ENCODE measurements around the gene ERC1. TPM values are rescaled to one million over a fixed set of nuclear protein-coding genes. Genes with fewer than 3 reads are reported as not detected.

The ERC1 gene
- total RNA-seq, 1 experiment from 2014 or later, result 31.5 TPM

DNA sequence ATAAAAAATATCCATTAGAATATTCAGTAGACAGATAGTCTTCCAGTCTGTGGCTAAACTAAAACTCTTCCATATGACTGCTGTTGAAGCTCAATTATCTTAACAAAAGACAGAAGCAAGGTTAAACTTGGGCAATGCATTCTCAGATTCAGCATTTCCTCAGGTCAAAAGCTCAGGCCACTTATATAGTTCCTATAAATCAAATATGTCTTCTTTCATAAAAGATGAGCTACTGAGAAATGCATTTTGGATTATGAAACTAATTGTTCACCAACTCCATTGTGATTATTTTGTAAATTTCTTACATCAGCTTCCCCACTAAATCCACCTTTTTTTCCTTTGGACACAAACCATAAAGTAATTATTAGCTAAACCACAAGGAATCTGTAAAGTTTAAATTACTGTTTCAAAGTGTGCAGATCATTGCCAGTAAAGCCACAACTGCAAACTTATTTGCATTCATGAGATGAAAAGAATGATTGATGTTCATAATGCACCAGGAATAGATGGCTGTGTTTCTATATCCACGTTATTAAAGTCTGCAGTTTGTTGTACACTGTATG is 379.0 kb downstream of the ERC1 start:
- Histone ChIP-seq H3K27me3 (no peaks in the 10 kb centered on the region), H3K4me1 (no peaks in the 10 kb centered on the region), H3K27ac (no peak overlapping the region), H3K36me3 (peaks cover 3% of the 10 kb centered on the region; the same call in 1 of the 2 replicates), H3K9me3 (replicated peaks) (0 out of 2 replicates have a peak, but pooled peaks cover 5% of the 10 kb centered on the region), H3K4me3 (no peak overlapping the region)
- DNase-seq, result no peak

DNA sequence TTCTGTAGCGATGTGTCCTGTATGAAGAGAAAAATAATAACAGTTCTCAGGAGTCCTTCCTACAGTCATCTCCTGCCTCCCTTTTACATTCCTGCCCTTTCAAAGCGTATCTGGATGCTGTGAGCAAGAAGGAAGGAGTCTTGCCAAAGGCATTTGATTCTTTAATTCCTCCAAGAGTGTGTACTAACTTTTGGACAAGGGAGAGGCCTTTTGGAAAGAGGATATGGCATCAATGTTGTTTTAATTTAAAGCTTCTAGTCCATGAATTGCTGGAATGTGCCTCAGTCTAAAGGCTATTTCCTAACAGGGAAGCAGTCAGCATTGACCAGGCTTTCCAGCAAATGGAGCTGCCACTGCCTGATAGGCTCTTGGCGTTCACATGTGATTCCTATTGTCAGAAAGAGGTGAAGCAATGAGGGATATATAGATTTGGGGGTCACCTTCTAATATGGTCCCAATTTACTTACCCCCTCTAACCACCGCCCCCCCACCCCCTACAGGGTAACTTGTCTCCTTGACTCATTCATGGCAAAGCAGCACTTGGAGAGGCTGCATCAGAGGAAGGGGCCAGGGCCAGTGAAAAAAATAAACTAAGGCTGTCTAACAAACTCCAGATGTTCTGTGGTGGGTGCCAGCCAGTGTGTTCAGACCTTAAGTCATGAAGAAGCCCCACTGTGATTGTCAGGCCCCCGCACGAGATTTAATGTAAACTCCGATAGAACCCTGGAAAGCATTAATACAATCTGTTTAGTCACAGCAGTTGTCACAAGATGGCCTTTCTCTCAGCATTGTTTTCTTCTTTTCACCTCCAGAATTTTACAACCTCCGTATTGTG is 383.1 kb downstream of the ERC1 start:
- H3K27ac ChIP-seq, result no peak overlapping the region
- peaks cover 3% of the 10 kb centered on the region; the same call in 1 of the 2 replicates for H3K36me3 ChIP-seq
- H3K4me1 ChIP-seq, result no peaks in the 10 kb centered on the region
- H3K9me3 ChIP-seq (replicated peaks), result no peaks in the 10 kb centered on the region; the same call in 1 of the 2 replicates
- no peak overlapping the region for H3K4me3 ChIP-seq
- no peak for DNase-seq
- no peaks in the 10 kb centered on the region for H3K27me3 ChIP-seq

DNA sequence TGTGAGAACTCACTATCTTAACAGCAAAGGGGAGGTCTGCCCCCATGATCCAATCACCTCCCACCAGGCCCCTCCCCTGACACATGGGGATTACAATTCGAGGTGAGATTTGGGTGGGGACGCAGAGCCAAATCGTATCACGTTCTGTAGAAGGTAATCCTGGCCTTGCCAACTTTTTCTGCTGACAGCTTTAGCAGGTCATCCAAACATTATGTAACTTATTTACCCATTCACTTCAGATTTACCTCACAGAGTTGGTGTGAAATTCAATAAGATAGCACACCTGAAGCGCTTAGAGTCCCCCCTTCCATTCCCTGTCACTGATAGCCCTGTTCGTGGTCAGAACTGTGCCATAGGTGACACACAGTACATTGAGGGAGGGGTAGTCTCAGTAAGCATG is 384.3 kb downstream of the ERC1 start:
- Histone ChIP-seq H3K27ac (no peak overlapping the region), H3K27me3 (no peaks in the 10 kb centered on the region), H3K36me3 (peaks cover 3% of the 10 kb centered on the region; the same call in 1 of the 2 replicates), H3K9me3 (replicated peaks) (no peaks in the 10 kb centered on the region; the same call in 1 of the 2 replicates), H3K4me1 (no peaks in the 10 kb centered on the region), H3K4me3 (no peak overlapping the region)
- no peak for DNase-seq

DNA sequence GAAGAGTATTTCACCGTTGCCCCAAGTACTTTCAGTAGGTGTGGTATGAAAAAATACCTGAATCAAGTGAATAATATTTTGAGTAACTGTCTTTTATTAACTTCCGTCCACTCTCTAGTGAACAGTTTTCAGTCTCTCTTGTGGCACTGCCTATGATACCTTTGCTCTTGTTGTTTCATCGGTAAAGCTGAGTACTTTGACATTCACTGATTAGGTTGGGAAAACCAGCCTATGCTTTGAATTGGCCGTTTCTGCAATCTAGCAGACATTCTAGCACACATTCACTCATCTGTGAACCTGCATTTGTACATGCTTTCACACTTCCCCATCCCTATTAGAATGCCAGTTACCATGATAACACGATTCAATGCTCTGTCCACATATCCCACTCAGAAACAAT is 386.1 kb downstream of the ERC1 start:
- peaks cover 3% of the 10 kb centered on the region; the same call in 1 of the 2 replicates for H3K36me3 ChIP-seq
- no peaks in the 10 kb centered on the region for H3K27me3 ChIP-seq
- no peaks in the 10 kb centered on the region; the same call in 1 of the 2 replicates for H3K9me3 ChIP-seq (replicated peaks)
- DNase-seq, result no peak
- H3K4me1 ChIP-seq, result no peaks in the 10 kb centered on the region
- no peak overlapping the region for H3K27ac ChIP-seq
- H3K4me3 ChIP-seq, result no peak overlapping the region

DNA sequence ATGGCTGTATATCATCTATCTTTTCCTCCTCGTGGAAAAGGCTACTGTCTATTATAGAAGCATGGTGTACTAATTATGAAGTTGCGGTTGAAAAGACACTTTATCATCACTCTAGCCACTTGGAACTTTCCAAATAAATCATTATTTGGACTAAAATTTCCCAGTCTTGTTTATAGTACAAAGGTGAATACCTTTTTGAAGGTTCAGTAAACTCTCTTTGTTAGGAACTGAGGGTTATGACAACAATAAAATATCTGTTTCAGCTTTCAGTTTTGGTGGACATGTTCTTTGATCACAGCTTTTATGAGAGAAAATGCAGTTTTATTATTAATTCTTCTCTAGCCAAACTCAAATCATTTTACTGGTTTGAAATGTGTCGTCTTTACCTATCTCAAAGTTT is 386.7 kb downstream of the ERC1 start:
- Histone ChIP-seq H3K36me3 (no peaks in the 10 kb centered on the region; the same call in 1 of the 2 replicates), H3K4me1 (no peaks in the 10 kb centered on the region), H3K27ac (no peak overlapping the region), H3K9me3 (replicated peaks) (no peaks in the 10 kb centered on the region; the same call in 1 of the 2 replicates), H3K27me3 (no peaks in the 10 kb centered on the region), H3K4me3 (no peak overlapping the region)
- DNase-seq, result no peak

DNA sequence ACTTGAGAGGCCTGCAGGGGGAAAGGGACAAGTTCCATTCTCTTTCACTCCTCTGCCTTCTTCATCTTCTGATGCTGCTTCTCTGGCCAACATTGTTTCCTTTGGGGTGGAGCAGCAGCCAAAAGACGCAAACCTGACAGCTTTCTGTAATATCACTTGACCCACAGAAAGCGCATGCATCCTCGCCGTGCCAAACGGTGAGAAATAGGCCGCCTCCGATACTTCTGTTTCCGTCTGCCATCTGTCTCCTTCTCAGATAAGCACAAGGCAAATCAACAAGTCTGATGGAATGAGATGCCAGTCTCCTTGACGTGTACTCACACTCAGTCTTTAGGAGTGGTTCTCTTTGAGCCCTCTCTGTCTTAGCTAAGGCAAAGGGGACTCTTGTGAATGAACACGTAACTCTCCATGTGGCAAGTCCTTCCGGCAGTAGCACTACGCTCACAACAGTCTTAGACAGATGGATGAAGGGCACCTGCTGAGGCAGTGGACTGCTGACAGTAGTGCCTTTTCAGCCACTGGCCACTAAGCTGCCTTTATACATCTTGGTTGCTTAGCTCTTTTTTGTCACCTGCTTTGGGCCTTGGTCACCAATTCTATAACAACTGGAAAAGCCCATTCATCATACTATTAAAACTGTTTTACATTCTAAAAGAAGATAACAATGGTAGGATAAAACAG is 389.3 kb downstream of the ERC1 start:
- Histone ChIP-seq H3K27ac (no peak overlapping the region), H3K9me3 (replicated peaks) (no peaks in the 10 kb centered on the region), H3K4me1 (no peaks in the 10 kb centered on the region), H3K36me3 (peaks cover 3% of the 10 kb centered on the region), H3K27me3 (no peaks in the 10 kb centered on the region), H3K4me3 (no peak overlapping the region)
- no peak for DNase-seq

DNA sequence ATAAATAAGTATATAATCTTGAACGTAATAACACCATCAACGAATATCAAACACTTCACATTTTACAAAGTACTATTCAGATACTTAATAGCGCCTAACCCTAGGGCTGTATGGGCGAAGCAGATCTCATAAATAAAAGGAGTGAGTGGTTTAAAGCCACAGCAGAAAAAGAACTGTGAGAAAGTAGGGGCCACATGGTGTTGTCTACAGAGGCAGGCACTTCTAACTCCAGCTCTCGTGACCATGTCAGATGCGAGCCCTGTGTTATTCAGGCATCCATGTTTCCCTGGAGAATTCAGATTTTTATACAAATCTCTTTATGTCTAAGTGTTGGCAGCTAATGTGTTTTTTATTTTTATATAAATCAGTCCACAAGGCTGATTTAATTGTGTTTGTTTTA is 391.1 kb downstream of the ERC1 start:
- no peak for DNase-seq
- Histone ChIP-seq H3K9me3 (replicated peaks) (no peaks in the 10 kb centered on the region), H3K27ac (no peak overlapping the region), H3K27me3 (no peaks in the 10 kb centered on the region), H3K4me3 (no peak overlapping the region), H3K4me1 (no peaks in the 10 kb centered on the region), H3K36me3 (peaks cover 3% of the 10 kb centered on the region; the same call in 1 of the 2 replicates)

DNA sequence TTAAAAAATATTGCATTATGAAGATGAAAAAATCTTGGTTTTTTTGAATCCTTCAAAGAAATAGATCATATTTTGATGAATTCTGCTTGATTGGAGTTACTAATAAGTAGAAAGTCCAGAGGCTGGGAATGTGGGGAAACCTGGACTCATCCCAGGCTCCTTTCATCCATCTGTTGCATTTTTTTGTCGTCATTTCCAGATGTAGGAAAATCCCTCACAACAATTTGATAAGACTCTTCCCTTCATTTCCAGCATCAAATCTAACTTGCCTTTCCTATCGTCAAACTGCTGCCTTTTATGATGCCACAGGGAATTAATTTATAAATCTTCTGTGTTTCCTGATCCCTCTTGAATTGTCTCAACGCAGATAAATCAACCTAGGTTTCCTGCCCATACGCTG is 391.8 kb downstream of the ERC1 start:
- no peak overlapping the region for H3K27ac ChIP-seq
- H3K4me3 ChIP-seq, result no peak overlapping the region
- no peaks in the 10 kb centered on the region for H3K27me3 ChIP-seq
- no peaks in the 10 kb centered on the region for H3K9me3 ChIP-seq (replicated peaks)
- DNase-seq, result no peak
- H3K36me3 ChIP-seq, result peaks cover 5% of the 10 kb centered on the region
- no peaks in the 10 kb centered on the region for H3K4me1 ChIP-seq

DNA sequence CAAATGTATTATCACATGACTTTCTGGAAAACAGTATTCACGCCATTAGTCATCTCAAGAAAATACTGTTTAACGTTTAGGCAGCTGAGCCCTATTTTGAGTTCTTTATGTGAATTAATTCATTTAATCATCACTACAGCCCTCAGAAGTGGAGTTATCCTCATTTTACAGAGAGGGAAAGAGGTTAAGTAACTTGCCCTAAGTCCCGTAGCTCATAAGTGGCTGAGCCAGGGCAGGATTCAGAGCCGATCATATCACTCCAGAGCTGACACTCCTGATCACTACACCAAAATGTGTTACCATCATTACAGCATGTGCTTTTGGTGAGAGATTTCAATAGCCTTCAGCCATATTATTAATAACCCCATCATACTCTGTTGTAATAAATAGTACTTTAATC is 392.7 kb downstream of the ERC1 start:
- H3K27ac ChIP-seq, result no peak overlapping the region
- DNase-seq, result no peak

DNA sequence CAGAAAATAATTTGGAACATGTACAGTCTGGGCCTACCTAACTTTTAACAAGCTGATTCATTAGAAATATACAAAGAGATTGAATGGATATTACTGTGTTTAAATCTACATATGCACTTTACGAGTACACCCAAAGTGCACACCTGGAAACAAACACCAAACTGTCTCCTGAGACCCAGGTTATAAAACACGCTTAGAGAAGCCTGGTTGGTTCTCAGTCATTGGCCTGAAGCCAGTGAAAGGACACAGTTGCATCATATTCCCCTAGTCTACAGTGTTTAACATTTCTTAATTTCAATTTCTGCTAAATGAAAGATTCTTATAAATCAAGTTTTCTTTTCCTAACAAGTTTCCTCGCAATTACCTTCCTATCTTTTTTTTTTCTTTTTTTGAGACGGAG is 393.9 kb downstream of the ERC1 start:
- Histone ChIP-seq H3K36me3 (peaks cover 6% of the 10 kb centered on the region), H3K27me3 (no peaks in the 10 kb centered on the region), H3K9me3 (replicated peaks) (no peaks in the 10 kb centered on the region), H3K4me1 (no peaks in the 10 kb centered on the region), H3K27ac (no peak overlapping the region), H3K4me3 (no peak overlapping the region)
- no peak for DNase-seq

More for the DNA sequence above, 392.7 kb downstream of the ERC1 start:
- no peaks in the 10 kb centered on the region for H3K27me3 ChIP-seq
- no peak overlapping the region for H3K4me3 ChIP-seq
- no peaks in the 10 kb centered on the region for H3K4me1 ChIP-seq
- H3K9me3 ChIP-seq (replicated peaks), result no peaks in the 10 kb centered on the region
- H3K36me3 ChIP-seq, result peaks cover 6% of the 10 kb centered on the region

DNA sequence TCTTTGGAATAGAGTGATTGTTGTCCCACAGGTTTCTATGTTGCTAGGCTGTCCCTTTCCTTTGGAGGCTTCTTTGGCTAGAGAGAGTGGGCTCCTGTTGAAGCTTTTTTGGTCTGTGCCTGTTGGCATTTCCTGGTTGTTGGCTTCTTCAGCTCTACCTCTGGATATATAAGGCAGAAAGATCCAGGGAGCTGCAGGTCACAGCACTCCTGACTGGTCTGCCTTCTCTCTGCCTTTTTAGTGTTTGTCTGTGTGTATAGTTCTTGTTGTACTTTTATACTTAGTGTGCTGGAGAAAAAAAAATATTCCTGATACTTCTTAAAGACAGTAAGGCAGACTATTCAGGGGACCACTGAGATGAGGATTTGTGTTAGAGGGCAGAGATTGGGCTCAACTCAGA is 400.7 kb downstream of the ERC1 start:
- Histone ChIP-seq H3K27me3 (no peaks in the 10 kb centered on the region), H3K4me3 (no peak overlapping the region)

DNA sequence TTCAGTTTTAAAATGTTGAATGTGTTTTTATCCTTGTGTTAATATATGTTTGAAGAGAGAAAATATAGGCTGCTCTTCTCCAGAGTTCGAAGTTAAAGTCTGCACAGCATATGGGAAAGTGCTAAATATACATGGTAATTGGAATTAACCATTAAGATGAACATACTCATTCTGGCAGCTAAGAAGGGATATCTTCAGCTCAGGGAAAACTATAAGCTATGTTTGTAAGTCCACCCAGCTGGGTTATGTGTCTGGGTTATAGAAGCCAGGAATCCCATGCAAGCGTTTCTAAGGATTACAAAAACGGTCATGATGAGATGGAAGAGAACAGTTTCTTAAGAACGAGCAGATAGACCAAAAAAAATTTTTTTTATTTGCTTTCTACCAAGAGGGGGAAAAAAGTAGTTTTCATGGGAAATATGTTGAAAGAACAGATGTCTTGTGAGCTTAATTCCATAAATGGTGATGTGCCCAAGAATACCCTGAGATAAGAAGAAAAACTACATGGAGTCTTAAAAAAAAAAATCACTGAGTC is 404.5 kb downstream of the ERC1 start:
- no peak overlapping the region for H3K4me3 ChIP-seq
- H3K27me3 ChIP-seq, result no peaks in the 10 kb centered on the region
- no peaks in the 10 kb centered on the region for H3K4me1 ChIP-seq
- peaks cover 24% of the 10 kb centered on the region for H3K9me3 ChIP-seq (replicated peaks)
- H3K27ac ChIP-seq, result no peak overlapping the region
- peaks cover 5% of the 10 kb centered on the region; the same call in 1 of the 2 replicates for H3K36me3 ChIP-seq
- DNase-seq, result no peak

More for the DNA sequence above, 400.7 kb downstream of the ERC1 start:
- H3K36me3 ChIP-seq, result peaks cover 7% of the 10 kb centered on the region; the same call in 1 of the 2 replicates
- H3K4me1 ChIP-seq, result no peaks in the 10 kb centered on the region
- DNase-seq, result peak; percentile 57 to 64
- H3K9me3 ChIP-seq (replicated peaks), result peaks cover 25% of the 10 kb centered on the region
- H3K27ac ChIP-seq, result no peak overlapping the region

DNA sequence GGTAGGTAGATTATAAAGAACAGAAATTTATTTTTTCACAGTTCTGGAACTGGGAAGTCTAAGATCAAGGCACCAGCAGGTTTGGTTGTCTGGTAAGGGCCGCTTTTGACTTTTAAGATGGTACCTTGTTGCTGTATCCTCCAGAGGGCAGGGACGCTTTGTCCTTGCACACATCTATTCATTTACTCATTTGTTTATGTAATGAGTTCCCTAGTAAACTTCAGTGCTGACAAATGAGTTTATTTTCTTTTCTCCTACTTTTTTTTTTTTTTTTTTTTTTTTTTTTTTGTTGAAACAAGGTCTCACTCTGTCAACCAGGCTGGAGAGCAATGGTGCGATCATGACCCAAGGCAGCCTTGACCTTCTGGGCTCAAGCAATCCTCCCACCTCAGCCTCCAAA is 407.6 kb downstream of the ERC1 start:
- no peak for DNase-seq
- H3K36me3 ChIP-seq, result no peaks in the 10 kb centered on the region
- peaks cover 5% of the 10 kb centered on the region for H3K9me3 ChIP-seq (replicated peaks)
- H3K27ac ChIP-seq, result no peak overlapping the region
- H3K4me3 ChIP-seq, result no peak overlapping the region
- H3K4me1 ChIP-seq, result no peaks in the 10 kb centered on the region
- H3K27me3 ChIP-seq, result no peaks in the 10 kb centered on the region

DNA sequence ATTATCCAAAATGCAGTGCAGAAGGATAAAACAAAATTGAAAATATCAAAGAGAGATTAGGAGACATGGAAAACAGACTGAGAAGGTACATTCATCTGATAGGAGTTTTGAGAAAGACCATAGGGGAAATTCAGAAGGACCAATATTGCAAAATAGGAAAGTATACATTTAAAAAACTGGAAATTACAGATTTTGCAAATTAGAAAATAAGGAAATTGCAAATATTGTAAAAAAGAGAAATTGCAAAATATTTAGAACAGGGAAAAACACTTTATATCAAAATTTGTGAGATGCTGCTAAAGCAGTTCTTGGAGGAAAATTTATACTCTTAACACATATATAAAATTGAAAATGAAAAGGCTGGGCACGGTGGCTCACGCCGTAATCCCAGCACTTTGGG is 410.9 kb downstream of the ERC1 start:
- DNase-seq, result no peak
- Histone ChIP-seq H3K4me1 (no peaks in the 10 kb centered on the region), H3K27ac (no peak overlapping the region), H3K4me3 (no peak overlapping the region), H3K9me3 (replicated peaks) (no peaks in the 10 kb centered on the region), H3K27me3 (no peaks in the 10 kb centered on the region), H3K36me3 (no peaks in the 10 kb centered on the region)

DNA sequence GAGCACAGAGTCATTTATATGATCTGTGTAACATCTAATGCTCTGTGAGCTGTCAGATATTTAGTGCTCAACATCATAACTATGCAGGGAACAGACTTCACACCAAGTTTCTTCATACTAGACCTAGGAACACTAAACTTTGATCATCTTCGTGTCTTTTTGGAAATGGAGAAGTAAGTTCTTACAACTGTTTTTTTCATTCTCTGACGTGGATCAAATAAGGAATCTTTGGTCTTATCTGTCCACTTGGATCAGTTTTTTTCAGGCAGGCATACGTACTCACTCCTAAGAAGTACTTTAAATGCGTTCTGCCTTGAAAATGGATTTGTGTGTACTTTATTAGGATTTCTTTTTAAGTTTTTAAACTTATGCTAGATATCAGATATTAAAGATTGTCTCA is 412.4 kb downstream of the ERC1 start:
- H3K27ac ChIP-seq, result no peak overlapping the region
- no peaks in the 10 kb centered on the region for H3K4me1 ChIP-seq
- H3K27me3 ChIP-seq, result no peaks in the 10 kb centered on the region
- H3K4me3 ChIP-seq, result no peak overlapping the region
- H3K36me3 ChIP-seq, result peaks cover 4% of the 10 kb centered on the region; the same call in 1 of the 2 replicates
- H3K9me3 ChIP-seq (replicated peaks), result no peaks in the 10 kb centered on the region
- no peak for DNase-seq
